Tibial artery (tissue), 4 donors: Measurements from ENCODE around the gene IL17RE.
"Not testable (repeated sequence)": the region's sequence is repeated elsewhere in the genome, so short reads cannot be mapped to it uniquely, and the experiment has no call there.

Source experiments
- DNase-seq, 2 donors: peaks; one replicate each; pipeline ENCODE4 v3.0.0-alpha.2; 2019
- H3K27ac ChIP-seq, 2 donors: fragments of 200-600 bp; sonication (generic) in 1 of 2; 1 replicate in 1 of 2; 2 replicates in 1 of 2; pipeline ENCODE4 v1.5.1; 2018 to 2019; ENCODE audit warnings: mild to moderate bottlenecking in 1 of 2
- H3K27me3 ChIP-seq, 2 donors: fragments of 200-600 bp; sonication (generic) in 1 of 2; one replicate each; pipeline versions ENCODE4 v1.5.1 to v1.6.0; 2016 to 2019
- H3K36me3 ChIP-seq, 3 donors: fragments of 200-600 bp; sonication (generic) in 2 of 3; one replicate each; pipeline ENCODE4 v1.5.1; 2016 to 2019; ENCODE audit warnings: mild to moderate bottlenecking in 2 of 3
- H3K4me1 ChIP-seq, 4 donors: fragments of 200-600 bp; sonication (generic) in 2 of 4; 1 replicate in 3 of 4; 2 replicates in 1 of 4; pipeline ENCODE4 v1.5.1; 2016 to 2019
- H3K4me3 ChIP-seq, 2 donors: fragments of 200-600 bp; sonication (generic) in 1 of 2; 1 replicate in 1 of 2; 2 replicates in 1 of 2; pipeline ENCODE4 v1.5.1; 2018 to 2019; ENCODE audit warnings: mild to moderate bottlenecking in 2 of 2
- H3K9me3 ChIP-seq, 3 donors: fragments of 200-600 bp; sonication (generic) in 1 of 3; one replicate each; pipeline ENCODE4 v1.5.1; 2016 to 2019
- CTCF ChIP-seq, 2 experiments: fragments of 200-600 bp in 1 of 2; fragments of 450-650 bp in 1 of 2; IDR thresholded peaks; one replicate each; pipeline ENCODE4 v1.5.1; 2017 to 2019; ENCODE audit warnings: antibody characterized with exemption in 2 of 2, mild to moderate bottlenecking in 1 of 2, moderate library complexity in 1 of 2
- intact Hi-C: fragments of 100-400 bp; cut with DNase I; formaldehyde crosslinking; loops from one replicate; pipeline ENCODE4 v1.15.0; 2023; ENCODE audit warnings: low total_unique reads

Gene IL17RE

GRCh38 chr3:9890249-9891071 lies 12.2 kb upstream of the IL17RE start, which contains the start of gene JAGN1:
TSS of gene JAGN1 (plus strand) at chr3:9890610. CDS start at chr3:9890723, 113 bp downstream.
- peak; percentile 84 to 93 for DNase-seq
- peak within 1 kb of the TSS; percentile 92 to 98 for H3K27ac ChIP-seq
- peaks cover 0 to 28% (median 21%) of the 10 kb centered on the region in 4 donors for H3K4me1 ChIP-seq
- intact Hi-C loops = loop anchor here (2.0 kb wide), 1 partner anchor 24 kb away; no protein-coding TSS in a partner anchor
- H3K4me3 ChIP-seq = peak within 1 kb of the TSS; percentile 84 to 95
- no peaks in the 10 kb centered on the region for H3K27me3 ChIP-seq
- H3K9me3 ChIP-seq = no peaks in the 10 kb centered on the region
- peaks cover 12 to 19% (median 14%) of the 10 kb centered on the region in 3 donors for H3K36me3 ChIP-seq
- TF ChIP-seq CTCF (IDR thresholded peaks at IDR 0.05) = peak in 1 of 2 experiments; percentile 7

- H3K4me1 ChIP-seq = peaks cover 0 to 28% (median 21%) of the 10 kb centered on the region in 4 donors
- no peak for TF ChIP-seq CTCF (IDR thresholded peaks at IDR 0.05)
- no peaks in the 10 kb centered on the region for H3K27me3 ChIP-seq
- H3K4me3 ChIP-seq = peak overlapping the region; percentile 84 to 95
- DNase-seq = no peak
- H3K9me3 ChIP-seq = no peaks in the 10 kb centered on the region
- H3K36me3 ChIP-seq = peaks cover 12 to 19% (median 14%) of the 10 kb centered on the region in 3 donors
- intact Hi-C loops = loop anchor here (2.0 kb wide), 1 partner anchor 24 kb away; no protein-coding TSS in a partner anchor
- peak overlapping the region; percentile 92 to 98 for H3K27ac ChIP-seq
These were observed 11.5 kb upstream of the IL17RE start for GRCh38 chr3:9891072-9891622.

DNA sequence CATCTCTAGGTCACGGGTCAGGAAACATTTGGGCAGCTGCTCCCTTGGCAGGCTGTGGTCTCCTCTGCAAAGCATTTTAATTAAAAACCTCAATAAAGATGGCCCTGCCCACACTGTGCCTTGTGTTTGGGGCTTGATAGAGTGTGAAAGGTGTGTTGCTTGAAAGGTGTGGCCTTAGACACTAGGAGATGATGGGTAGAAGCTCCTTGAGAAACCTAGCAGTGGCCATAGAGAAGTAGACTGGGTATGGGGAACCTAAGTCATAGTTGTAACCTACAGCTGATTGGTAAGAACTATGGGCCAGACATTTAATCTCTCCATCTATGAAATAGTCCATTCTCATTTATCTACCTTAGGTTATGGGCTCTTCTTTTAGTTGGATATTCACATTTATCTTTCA lies 8.9 kb upstream of the IL17RE start:
- peak overlapping the region; percentile 33 for H3K27ac ChIP-seq
- H3K4me3 ChIP-seq = no peak overlapping the region
- H3K36me3 ChIP-seq = peaks cover 12 to 19% (median 14%) of the 10 kb centered on the region in 3 donors
- peaks cover 0 to 28% (median 26%) of the 10 kb centered on the region in 4 donors for H3K4me1 ChIP-seq
- no peak for TF ChIP-seq CTCF (IDR thresholded peaks at IDR 0.05)
- no peaks in the 10 kb centered on the region for H3K27me3 ChIP-seq
- intact Hi-C loops = no loop called here
- H3K9me3 ChIP-seq = no peaks in the 10 kb centered on the region
- no peak for DNase-seq

DNA sequence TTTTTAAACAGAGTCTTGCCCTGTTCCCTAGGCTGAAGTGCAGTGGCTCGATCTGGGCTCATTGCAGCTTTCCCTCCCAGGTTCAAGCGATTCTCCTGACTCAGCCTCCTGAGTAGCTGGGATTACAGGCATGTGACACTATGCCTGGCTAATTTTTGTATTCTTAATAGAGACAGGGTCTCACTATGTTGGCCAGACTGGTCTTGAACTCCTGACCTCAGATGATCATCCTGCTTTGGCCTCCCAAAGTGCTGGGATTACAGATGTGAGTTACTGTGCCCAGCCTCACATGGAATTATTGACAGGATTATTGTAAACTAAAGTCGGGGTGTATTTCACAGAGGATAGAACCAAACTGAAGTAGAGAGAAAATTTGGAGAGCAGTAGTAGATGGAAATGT lies 6.9 kb upstream of the IL17RE start:
- H3K9me3 ChIP-seq, intact Hi-C loops, DNase-seq, H3K27me3 ChIP-seq, H3K27ac ChIP-seq, H3K4me3 ChIP-seq: not testable (repeated sequence)
- Histone ChIP-seq H3K36me3 (peaks cover 12 to 19% (median 14%) of the 10 kb centered on the region in 3 donors), H3K4me1 (peaks cover 0 to 27% (median 23%) of the 10 kb centered on the region in 4 donors)

DNA sequence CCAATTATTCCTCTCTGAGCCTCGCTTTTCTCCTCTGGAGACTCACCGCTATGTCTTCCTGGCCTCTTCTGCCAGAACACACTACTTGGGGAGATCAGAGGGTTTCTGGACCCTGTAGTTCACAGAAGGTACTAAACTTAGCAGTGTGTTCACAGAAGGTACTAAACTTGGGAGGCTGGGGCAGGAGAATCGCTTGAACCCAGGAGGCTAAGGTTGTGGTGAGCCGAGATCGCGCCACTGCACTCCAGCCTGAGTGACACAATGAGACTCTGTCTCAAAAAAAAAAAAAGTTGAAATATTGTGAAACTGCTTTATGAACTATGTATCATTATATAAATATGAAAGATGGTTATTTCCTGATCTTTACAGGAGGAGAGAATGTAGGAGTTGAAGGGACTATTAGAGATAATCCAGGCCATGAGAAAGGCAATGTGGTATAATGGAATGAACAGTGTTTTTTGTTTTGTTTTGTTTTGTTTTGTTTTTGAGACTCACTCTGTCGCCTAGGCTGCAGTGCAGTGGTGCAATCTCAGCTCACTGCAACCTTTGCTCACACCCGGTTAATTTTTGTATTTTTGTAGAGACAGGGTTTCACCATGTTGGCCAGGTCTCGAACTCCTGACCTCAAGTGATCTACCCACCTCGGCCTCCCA lies 5.8 kb upstream of the IL17RE start:
- H3K4me3 ChIP-seq, DNase-seq, H3K9me3 ChIP-seq, H3K27ac ChIP-seq, H3K27me3 ChIP-seq, intact Hi-C loops: not testable (repeated sequence)
- peaks cover 12 to 19% (median 14%) of the 10 kb centered on the region in 3 donors for H3K36me3 ChIP-seq
- H3K4me1 ChIP-seq = peaks cover 0 to 19% (median 16%) of the 10 kb centered on the region in 4 donors

DNA sequence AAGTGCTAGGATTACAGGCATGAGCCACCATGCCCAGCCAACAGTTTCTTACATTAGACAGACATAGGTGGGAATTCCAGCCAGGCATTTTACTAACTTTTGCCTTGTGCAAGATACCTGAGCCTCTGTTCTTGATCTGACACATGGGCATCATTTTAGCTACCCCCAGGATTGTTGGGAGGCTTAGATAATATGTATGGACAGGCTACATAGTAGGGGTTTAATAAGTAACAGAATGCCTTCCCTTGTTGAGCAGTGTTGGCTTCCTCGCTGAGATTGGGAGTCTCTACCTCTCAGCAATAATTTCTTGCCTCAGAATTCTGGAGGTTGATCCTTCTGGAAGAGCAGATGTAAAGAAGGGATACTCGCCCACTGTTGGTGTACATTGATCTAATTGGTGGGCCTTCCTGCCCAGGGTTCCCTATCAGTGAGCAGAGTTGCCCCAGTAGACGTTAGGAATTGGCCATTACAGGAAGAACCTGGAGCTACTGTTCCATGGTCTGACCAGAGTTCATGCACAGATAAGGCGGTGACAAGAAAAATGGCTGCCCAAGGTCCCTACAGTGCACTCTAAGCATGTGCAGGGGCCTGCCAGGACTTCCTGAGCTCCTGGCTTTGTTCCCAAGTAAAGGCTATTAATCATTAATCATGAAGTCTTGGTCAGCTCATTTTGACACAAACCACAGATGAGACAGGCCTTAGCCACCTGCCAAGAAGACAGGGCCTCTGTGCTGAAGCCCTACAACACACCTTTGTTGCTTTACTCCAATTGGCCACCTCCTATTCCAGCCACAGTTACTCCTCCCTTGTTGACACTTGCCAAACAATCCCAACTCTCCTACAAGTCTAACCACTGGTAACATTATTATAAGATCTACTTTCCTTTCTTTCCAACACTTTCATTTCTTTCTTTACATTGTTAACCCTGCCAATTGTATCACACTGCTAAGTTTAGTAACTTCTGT lies 5.0 kb upstream of the IL17RE start:
- Histone ChIP-seq H3K27me3 (no peaks in the 10 kb centered on the region), H3K27ac (no peak overlapping the region), H3K36me3 (peaks cover 11 to 16% (median 12%) of the 10 kb centered on the region in 3 donors), H3K4me3 (no peak overlapping the region), H3K9me3 (no peaks in the 10 kb centered on the region), H3K4me1 (peaks cover 0 to 24% (median 19%) of the 10 kb centered on the region in 4 donors)
- DNase-seq = no peak
- no peak for TF ChIP-seq CTCF (IDR thresholded peaks at IDR 0.05)
- intact Hi-C loops = no loop called here
